SK-N-SH (cell line): Measurements from ENCODE around the gene FAH.

ENCODE experiments used
- POLR2AphosphoS5 ChIP-seq: IDR thresholded peaks from 2 replicates; pipeline ENCODE4 v1.6.1; 2012; ENCODE audit warnings: low read depth, low read length
- YY1 ChIP-seq: IDR thresholded peaks from 2 replicates; pipeline ENCODE4 v1.4.0; 2012; ENCODE audit warnings: low read depth, mild to moderate bottlenecking
- TF ChIP-seq, protein P1 (sequence below): fragments of 200-600 bp; sonication (generic); IDR thresholded peaks from 2 replicates; pipeline ENCODE4 v1.6.1; 2017; ENCODE audit warnings: antibody characterized with exemption, mild to moderate bottlenecking, moderate library complexity
- TF ChIP-seq, protein P2 (sequence below): IDR thresholded peaks from 2 replicates; pipeline ENCODE4 v1.4.0; 2012; ENCODE audit warnings: low read depth, borderline replicate concordance

DNA sequence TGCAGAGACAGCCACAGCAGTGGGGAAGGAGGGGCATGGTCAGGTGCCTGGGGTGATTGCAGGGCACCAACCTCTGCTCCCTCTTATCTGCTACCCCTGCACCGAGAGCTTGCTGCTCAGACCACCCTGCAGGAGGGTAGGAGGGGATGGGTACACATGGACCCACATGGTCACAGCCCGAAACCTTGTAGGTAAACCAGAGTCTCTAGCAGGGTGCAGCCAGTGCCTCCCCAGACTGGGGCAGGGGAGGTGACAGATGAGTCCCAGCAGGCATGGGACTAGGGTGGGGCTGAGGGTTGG, 49.2 kb downstream of the FAH start:
- no peak for TF ChIP-seq POLR2AphosphoS5
- TF ChIP-seq YY1, result no peak
- TF ChIP-seq, protein P1, sequence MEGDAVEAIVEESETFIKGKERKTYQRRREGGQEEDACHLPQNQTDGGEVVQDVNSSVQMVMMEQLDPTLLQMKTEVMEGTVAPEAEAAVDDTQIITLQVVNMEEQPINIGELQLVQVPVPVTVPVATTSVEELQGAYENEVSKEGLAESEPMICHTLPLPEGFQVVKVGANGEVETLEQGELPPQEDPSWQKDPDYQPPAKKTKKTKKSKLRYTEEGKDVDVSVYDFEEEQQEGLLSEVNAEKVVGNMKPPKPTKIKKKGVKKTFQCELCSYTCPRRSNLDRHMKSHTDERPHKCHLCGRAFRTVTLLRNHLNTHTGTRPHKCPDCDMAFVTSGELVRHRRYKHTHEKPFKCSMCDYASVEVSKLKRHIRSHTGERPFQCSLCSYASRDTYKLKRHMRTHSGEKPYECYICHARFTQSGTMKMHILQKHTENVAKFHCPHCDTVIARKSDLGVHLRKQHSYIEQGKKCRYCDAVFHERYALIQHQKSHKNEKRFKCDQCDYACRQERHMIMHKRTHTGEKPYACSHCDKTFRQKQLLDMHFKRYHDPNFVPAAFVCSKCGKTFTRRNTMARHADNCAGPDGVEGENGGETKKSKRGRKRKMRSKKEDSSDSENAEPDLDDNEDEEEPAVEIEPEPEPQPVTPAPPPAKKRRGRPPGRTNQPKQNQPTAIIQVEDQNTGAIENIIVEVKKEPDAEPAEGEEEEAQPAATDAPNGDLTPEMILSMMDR, result no peak
- TF ChIP-seq, protein P2, sequence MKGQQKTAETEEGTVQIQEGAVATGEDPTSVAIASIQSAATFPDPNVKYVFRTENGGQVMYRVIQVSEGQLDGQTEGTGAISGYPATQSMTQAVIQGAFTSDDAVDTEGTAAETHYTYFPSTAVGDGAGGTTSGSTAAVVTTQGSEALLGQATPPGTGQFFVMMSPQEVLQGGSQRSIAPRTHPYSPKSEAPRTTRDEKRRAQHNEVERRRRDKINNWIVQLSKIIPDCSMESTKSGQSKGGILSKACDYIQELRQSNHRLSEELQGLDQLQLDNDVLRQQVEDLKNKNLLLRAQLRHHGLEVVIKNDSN, result no peak
